NCI-H2107 treated with DMSO at 0.1 percent for 48 hours (cell line): ENCODE results near the gene TBC1D32.
"Not testable (repeated sequence)": the region's sequence is repeated elsewhere in the genome, so short reads cannot be mapped to it uniquely, and the experiment has no call there.

Experiments used
- DNase-seq: peaks from one replicate; lab custom pipeline; 2025; ENCODE audit not compliant: unreplicated experiment; lab: John Stamatoyannopoulos, UW

TBC1D32 gene

DNA sequence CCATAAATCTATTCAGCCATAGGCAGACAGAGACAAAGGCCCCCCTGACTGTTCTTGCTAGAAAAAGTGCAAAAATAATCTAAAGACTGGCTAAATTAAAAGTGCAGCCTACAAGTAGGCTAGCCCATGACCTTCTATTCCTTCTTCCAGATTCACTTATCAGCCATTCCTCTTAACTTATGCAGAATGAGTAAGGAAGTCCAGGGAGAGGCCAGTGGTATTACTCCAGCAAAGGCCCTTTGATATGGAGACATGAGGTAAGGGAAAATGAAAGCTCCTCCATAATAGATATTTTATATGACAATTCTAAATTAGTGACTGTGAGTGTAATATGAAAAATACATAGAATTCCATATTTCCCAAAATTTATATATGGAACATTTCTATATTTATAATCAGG is 199.4 kb downstream of the TBC1D32 start:
- no peak for DNase-seq

DNA sequence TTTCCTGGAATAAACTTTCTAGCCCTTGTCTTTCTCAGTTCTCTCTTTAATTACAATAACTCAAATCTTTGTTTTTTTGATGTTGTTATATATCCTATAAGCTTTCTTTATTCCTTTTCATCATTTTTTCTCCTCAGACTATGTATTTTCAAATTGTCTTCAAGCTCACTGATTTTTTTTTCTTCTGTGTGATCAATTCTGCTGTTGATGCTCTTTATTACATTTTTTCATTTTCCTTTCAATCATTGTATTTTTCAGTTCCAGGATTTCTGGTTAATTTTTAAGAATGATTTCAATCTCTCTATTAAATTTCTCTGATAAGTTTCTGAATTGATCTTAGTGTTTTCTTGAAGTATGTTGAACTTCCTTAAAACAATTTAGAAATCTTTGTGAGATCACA is 209.7 kb downstream of the TBC1D32 start:
- DNase-seq = no peak

DNA sequence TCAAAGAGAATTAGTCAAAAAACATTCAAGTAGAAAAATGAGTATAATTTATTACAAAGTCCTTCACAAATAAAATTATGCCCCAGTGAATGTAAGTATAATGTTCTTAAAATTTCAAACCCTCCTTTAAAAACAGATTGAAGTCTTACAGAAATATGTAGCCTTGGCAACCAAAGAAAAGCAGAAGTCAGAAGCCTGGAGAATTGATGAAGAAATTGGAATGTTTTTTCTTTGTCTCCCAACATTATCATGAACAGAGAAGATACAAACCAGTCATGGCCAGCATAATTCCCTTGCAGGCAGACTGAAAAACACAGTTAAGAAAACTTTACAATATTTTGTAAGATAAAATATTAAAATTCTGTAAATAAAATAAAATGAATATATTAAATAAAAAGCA is 221.9 kb downstream of the TBC1D32 start:
- DNase-seq = no peak

DNA sequence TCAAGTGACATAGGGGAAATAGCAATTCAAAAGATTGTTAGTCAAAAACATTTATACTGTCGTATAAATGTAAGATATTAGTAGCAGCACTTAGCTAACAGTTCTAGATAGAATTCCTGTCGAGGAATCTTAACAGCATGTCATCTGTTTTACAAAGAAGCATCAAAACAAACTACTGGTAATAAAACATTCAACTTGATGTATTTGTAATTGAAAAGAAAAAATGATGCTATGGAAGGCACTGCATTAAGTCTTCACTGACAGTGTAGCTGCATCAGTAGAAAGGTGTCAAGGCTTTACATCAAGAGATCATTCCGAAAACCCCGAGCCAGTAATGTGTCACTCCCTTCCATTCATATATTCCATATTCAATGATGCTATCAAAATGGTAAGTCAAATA is 223.5 kb downstream of the TBC1D32 start:
- no peak for DNase-seq

DNA sequence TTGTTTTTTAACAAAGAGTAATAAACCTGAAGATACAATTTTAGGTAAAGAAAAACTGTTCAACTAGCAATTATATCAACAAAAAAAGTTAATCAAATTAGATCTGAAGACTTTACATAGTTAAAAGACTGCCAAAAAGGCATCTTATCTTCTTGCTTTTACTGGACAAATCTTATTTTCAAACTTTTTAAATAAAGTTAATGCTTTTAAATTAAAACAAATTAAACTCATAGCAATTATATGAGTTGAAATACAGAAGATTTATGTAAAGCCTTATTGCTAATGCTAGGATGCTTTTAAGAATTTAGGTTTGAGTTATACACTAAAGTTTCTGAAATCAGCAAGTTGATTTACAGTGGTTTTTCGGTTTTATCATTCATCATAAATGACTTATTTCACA is 227.3 kb downstream of the TBC1D32 start:
- DNase-seq = no peak

DNA sequence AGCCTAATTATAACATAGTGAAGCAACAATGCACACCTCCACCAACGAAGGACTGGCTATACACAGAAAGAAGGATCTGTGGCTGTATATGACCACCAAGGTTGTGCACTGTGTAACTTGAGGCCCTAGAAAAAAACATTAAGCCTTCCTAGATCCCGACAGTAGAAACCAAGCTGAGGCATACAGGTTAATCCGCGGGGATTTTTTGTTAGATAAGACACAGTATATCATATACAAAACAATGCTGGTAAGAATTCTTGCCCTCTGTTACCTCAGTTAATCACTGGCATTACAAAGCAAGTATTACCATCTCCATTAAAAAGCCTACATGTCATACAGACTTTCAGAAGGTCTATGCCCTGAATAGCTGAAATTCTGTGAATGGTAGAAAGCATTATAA is 228.8 kb downstream of the TBC1D32 start:
- no peak for DNase-seq

DNA sequence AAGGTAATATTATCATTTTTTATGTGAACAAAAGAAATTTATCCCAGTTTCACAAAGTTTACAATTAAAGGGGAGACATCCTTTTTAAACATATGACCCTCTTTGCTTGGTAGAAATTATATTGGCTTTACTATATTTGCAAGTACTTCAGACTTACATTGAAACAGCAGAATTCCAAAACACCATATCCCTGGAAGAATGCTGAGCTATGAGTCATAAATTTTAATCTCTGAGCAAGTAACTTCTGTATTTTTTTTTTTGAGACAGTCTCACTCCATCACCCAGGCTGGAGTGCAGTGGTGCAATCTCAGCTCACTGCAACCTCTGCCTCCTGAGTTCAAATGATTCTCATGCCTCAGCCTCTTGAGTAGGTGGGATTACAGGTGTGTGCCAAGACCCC is 240.4 kb downstream of the TBC1D32 start:
- DNase-seq = no peak

DNA sequence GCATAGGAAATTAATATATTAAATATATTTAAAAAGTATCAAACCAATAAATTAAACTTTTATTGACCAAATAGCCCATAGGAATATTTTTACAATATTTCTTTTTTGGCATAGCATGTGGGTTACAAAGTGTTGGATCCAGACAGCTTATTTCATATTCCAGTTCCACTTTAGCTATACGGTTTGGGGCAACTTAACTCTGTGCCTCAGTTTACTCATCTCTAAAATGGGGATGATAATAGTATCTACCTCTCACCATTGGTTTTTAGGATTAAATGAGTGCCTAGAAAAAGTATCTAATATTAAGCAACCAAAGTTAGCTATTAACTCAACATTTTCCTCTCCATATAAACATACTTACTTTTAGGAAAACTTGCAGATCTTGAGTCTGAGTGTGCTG is 243.8 kb downstream of the TBC1D32 start:
- no peak for DNase-seq

DNA sequence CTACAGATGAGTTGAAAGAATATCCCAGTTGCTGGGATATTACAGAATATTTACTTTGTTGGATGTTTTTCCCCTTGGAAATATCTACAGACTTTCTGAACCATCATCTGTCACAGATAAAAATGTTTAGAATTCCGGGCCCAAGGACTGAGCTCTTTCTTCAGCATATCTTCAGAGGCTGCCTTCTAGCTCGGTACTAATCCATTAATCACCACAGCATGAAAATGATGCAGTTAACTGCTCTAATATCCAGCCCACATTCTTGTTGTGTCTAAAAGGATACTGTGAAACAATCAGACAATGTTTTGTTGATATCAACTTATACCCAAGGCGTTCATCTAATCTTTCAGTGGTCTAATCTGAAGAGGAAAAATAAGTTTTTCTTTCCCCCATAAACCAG is 247.4 kb downstream of the TBC1D32 start:
- no peak for DNase-seq

DNA sequence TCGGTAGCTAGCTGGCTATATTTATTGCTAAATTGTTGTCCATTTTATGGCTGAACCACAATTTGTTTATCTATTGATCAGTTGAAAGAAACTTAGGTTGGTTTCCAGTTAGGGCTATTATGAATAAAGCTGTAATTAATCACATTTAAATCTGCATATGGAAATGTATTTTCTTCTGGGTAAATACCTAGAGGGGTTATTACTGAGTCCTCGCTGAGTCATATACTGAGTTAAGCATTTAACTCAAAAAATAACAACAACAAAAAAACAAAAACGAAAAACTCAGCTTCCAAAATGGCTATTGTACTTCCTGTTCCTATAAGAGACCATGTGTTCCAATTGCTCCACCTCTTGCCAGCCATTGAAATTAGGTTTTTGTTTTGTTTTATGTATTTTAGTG is 258.2 kb downstream of the TBC1D32 start:
- no peak for DNase-seq

DNA sequence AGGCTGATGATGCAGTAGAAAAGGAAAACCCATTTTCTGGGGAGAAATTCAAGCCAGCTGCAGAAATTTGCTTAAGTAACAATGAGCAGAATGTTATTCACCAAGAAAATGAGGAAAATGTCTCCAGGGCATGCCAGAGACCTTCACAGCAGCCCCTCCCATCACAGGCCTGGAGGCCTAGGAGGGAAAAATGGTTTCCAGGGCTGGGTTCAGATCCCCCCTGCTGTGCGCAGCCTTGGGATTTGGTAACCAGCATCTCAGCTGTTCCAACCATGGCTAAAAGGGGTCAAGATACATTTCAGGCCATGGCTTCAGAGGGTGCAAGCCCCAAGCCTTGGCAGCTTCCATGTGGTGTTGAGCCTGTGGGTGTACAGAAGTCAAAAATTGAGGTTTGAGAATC is 265.5 kb downstream of the TBC1D32 start:
- not testable (repeated sequence) for DNase-seq

DNA sequence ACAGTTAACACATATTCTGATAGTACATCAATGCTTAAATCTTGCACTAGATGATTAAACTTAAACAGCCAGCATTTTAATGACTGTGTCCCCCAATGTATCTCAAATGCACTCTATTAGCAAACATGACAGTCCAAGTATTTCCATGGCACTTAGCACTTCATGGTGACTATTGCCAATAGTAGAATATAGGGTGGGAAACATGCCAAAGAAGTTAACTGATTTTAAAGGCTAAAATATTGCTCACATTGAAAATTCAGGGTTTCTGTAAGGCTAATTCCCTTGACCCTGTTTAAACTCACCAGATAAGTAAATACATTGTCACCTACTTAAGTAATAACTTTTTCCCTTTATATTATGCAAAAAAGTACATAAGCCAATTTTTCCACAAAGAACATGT is 266.9 kb downstream of the TBC1D32 start:
- DNase-seq = no peak

DNA sequence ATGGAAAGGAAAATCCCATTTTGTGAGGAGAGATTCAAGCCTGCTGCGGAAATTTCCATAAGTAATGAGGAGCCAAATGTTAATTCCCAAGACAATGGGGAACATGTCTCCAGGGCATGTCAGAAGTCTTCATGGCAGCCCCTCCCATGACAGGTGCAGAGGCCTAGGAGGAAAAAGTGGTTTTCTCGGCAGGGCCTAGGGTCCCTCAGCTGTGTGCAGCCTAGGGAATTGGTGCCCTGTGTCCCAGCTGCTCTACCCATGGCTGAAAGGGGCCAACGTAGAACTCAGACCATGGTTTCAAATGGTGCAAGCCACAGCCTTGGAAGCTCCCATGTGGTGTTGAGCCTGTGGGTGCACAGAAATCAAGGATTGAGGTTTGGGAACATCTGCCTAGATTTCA is 269.9 kb downstream of the TBC1D32 start:
- DNase-seq = no peak

DNA sequence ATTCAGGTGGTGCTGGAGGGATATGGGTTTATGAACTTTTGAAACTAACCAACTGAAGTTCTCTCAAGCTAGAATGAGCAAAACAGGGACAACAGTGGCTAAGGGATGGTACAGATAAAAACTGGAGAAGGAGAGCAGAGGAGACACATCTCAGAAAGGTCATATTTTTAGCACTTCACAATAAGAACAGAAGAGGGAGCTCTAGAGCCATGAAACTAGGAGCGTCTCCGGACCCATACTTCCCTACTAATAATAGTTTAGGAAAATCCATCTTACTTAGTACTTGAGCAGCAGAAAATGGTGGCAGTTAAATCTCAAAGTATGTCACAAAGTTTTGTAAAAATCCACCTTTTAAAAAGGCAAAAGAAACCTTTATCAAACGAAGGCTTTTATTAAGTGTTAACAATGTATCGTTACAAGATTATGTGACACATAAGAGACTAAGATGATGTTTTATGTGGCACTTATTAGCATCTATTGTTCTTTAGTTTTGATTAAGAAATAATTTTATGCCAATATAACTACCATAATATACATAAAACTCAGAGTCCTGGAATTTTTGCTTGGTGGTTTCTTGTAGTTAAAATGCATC is 278.6 kb downstream of the TBC1D32 start:
- peak; percentile 66 for DNase-seq

DNA sequence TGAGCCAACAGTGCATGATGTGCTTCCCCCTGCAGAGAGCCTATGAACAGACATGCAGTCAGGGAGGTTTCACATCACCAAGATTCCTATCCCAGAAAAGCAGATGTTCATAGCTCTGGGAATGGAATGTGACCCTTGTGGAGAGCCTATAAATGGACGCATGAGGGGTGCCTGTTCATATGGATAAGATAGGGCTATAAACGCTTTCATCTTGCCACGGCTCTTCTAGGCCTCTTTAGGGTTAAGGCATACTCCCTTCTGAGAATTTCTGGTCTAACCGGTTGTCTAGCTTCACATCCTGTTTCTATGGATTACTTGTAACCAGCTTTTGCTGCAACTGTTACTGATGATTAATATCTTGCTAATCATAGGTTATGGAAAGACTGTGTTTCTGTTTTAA is 285.7 kb downstream of the TBC1D32 start:
- not testable (repeated sequence) for DNase-seq

DNA sequence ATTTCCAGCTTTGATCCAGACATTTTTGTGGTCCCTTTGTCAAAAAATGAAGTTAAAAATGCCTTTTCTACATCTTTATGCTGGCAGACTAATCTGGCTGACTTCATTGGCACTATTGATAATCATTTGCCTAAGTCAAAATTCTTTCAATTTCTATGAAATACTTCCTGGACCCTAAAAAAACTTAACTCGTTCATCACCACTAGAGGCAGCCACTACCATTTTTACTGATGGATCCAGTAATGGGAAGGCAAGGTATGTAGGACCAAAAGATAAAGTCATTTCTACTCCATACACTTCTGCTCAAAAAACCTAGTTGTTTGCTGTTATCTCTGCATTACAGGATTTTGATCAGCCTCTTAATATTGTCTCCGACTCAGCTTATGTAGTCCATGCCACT is 289.4 kb downstream of the TBC1D32 start:
- not testable (repeated sequence) for DNase-seq

DNA sequence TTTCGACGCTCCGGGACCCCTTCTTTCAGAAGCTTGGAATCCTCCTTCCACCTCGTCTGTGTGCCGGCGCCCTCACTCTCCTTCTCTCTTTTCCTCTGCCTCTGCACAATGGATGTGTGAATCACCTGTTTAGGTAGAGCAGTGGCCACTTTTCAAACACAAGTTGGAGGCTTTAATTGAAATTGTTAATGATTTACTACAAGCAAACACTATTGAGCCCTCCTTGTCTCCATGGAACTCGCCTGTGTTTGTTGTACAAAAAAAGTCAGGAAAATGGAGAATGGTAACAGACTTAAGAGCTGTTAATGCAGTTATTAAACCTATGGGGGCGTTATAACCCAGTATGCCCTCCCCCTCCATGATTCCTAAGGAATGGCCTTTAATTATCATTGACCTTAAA is 290.6 kb downstream of the TBC1D32 start:
- not testable (repeated sequence) for DNase-seq

DNA sequence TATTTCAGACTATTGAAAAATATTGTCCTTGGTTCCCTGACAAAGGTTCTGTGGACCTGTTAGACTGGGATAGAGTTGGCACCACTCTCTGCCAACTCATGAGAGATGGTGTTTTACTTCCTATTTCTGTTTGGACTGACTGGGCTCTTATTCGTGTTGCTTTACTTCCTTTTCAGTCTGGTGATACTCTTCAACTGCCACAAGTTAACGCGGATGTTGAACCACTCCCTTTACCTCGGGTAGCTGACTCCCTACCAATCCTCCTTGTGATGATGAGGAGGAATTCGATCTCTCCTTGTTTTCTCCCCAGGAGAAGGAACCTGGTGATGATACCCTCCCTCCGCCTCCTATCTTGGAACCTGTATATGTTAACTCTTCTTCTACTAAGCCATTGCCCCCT is 291.1 kb downstream of the TBC1D32 start:
- DNase-seq = not testable (repeated sequence)

DNA sequence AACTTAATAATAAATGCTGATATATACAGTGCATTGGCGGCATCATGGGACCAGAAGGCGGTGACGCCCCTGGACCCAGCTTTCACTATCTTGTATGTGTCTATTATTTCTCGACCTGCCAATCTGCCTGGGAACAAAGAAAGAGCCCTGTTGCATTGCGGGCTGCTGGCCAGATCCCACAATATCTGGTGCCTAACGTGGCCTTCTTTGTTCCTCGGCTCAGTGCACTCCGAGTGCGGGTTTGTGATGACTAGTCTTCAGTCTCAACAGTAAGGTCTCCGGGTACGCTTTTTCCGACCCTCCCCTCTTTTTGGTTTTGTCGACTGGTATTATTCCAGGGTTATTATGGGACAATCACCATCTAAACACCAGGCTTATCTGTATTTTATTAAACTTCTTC is 291.5 kb downstream of the TBC1D32 start:
- DNase-seq = no peak

DNA sequence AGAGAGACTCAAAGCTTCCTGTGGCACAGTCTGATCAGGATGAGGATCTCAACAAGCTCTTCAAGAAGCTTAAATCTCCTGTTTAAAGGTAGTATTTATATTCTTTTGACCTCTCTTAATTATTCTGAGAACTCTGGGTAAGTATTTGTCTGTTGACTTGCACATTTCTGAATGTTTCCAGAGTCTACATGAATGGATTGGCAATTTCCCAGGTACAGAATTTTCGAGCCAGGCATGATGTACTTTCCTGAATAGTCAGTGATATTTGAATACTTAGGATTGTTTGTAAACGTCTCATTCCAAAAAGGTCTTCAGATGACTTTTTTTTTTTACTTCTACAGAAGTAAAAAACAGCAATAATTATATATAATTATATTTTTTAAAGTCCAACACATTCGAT is 293.4 kb downstream of the TBC1D32 start:
- DNase-seq = no peak

DNA sequence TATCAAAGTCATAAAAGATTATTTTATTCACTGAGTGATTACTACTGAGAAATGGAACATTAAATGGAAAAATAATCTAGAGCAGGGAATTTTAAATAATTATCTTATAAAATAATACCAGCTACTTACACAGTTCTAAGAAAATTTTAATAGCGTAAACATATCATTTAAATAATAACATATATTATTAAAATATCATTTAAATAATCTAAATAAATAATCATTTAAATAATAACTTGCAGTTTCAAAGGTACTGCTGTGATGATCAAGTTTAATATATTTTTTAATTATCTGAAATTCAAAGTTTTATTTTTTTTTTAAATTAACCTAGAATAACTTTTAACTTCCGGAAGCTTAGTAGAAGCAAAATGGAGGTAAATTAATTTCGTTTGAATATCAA is 301.2 kb downstream of the TBC1D32 start:
- no peak for DNase-seq

DNA sequence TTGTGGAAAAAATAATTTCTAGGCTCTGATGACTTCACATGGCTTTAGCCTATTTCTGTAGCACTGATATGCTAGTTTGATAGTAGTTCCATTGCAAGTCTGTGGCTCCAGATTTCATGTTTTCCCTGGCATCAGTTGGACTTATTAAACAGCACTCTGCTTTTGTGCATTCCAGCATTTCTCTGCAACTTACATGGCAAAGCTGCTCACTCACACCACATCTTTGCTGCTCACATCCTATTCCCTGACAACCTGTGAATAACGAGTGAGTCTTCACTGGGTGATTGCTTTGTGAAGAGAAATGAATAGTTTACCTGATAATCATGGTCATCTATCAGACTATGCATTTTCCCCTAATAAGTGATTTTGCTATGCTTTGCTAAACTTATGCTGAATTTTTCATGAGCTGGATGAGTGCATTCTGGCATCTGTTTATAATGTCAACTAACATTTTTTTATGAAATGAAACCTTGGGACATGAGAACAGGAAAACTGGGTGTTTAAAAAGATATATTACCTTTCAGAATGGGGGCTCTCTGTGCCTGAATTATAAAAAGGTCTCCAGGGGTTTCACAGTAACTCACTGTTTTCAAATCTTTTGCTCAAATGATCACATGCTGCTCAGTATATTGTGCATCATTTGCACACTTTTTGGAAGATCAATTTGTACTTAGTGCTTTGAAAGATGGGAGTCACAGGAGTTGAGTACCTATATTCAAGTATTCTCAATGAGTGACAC is 301.8 kb downstream of the TBC1D32 start:
- DNase-seq = no peak
